Activated CD4-positive, alpha-beta T cell treated with anti-CD3 and anti-CD28 coated beads for 48 hours (primary cell): ENCODE results near the gene EIF5B.
A peak's percentile ranks its signal among the peaks of the same experiment; 100 is the strongest.
"Not testable (repeated sequence)": the region's sequence is repeated elsewhere in the genome, so short reads cannot be mapped to it uniquely, and the experiment has no call there.

Source experiments
- DNase-seq: peaks from one replicate; pipeline ENCODE4 v3.0.0-alpha.2; 2020

EIF5B gene, protein sequence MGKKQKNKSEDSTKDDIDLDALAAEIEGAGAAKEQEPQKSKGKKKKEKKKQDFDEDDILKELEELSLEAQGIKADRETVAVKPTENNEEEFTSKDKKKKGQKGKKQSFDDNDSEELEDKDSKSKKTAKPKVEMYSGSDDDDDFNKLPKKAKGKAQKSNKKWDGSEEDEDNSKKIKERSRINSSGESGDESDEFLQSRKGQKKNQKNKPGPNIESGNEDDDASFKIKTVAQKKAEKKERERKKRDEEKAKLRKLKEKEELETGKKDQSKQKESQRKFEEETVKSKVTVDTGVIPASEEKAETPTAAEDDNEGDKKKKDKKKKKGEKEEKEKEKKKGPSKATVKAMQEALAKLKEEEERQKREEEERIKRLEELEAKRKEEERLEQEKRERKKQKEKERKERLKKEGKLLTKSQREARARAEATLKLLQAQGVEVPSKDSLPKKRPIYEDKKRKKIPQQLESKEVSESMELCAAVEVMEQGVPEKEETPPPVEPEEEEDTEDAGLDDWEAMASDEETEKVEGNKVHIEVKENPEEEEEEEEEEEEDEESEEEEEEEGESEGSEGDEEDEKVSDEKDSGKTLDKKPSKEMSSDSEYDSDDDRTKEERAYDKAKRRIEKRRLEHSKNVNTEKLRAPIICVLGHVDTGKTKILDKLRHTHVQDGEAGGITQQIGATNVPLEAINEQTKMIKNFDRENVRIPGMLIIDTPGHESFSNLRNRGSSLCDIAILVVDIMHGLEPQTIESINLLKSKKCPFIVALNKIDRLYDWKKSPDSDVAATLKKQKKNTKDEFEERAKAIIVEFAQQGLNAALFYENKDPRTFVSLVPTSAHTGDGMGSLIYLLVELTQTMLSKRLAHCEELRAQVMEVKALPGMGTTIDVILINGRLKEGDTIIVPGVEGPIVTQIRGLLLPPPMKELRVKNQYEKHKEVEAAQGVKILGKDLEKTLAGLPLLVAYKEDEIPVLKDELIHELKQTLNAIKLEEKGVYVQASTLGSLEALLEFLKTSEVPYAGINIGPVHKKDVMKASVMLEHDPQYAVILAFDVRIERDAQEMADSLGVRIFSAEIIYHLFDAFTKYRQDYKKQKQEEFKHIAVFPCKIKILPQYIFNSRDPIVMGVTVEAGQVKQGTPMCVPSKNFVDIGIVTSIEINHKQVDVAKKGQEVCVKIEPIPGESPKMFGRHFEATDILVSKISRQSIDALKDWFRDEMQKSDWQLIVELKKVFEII

DNA sequence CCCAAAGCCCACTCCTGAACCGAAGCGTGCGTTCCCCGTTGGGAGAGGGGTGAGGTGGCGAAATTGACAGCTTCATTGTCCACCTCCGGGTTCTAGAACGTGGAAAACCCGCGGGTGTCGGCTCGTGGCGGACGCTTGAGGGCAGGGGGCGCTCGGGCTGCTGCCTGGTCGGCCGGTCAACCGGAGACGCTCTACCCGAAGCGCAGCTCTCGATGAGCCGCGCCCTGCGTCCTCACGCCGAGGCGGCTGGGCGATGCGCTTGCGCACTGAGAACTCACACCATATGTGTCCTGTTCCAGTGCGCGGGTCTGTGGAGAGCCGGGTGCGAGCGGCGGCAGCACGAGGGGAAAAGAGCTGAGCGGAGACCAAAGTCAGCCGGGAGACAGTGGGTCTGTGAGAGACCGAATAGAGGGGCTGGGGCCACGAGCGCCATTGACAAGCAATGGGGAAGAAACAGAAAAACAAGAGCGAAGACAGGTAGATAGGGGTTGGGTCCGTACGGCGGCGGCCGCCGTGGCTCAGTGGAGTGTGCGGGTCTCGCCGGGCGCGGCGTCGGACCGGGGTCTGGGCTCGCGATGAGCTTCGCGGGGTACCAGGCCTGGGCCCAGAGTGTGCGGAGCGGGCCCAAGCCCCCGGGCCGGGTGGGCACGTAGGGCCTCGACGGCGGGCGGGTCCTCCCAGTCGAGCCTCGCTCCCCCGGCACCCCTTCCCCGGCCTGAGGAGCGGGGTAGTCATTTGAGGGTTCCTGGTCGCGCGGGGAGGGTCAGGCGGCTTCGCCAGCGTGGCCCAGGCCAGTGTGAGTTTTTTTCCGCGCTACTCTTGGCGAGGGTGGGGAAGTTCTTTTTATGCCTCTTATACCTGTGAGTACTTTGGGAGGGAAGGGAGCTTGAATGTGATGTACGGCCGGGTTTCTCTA lies at the start of gene EIF5B:
TSS of gene EIF5B (plus strand) at position 277 of the 916 bp plus-strand sequence. CDS start at position 443, 166 bp downstream.
- DNase-seq, result peak; percentile 95

DNA sequence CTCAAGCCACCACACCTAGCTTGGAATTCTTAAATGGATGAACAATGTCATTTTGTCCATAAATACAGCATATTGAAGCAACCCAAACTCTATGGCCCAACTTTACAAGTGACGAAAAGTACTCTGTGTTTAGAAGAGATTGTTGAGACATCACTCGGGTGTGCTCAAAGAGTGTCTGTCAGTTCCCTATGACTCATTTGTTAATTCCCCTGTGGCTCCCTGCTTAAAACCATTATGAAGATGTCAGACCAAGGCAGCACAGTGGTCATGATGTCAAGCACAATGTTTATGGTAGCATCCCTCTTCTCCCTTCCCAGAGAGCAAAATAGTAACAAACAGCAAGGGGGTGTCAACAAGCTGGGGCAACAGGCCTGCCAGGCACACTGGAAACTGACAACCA lies 39.2 kb upstream of the EIF5B start:
- DNase-seq, result no peak

DNA sequence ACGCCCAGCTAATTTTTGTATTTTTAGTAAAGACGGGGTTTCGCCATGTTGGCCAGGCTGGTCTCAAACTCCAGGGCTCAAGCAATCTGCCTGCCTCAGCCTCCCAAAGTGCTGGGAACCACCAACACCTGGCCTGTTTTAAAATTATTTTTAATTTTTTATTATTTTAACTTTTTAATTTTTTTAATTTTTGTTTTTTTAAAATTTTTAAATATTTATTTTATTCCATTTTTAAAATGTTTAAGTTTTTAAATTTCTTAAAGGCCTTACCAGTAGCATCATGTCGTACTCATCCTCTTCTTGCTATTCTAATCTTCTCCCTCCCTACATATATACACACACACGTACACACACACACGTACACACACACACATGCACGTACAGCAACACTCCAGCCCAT lies 37.6 kb upstream of the EIF5B start:
- no peak for DNase-seq

DNA sequence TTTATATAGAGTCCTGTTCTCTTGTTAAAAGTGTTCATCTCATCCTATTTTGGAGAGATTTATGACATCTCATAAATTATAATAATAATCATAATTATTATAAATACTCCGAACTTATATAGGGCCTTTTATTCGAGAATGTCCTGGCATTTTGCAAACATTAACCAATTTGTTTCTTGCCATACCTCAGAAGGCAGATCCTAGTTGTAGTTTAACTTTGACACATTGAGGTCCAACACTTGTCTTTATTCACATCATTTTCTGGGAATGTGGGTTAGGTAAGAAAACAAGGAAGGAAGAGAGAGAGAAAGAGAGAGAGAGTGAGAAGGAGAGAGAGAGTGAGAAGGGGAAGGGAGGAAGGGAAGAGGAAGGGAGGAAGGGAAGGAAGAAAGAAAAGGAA lies 36.1 kb upstream of the EIF5B start, which contains the start of gene LYG1:
TSS of gene LYG1 (minus strand) at position 101 of the 400 bp plus-strand sequence. CDS start 5,527 bp downstream, outside the sequence.
- not testable (repeated sequence) for DNase-seq

DNA sequence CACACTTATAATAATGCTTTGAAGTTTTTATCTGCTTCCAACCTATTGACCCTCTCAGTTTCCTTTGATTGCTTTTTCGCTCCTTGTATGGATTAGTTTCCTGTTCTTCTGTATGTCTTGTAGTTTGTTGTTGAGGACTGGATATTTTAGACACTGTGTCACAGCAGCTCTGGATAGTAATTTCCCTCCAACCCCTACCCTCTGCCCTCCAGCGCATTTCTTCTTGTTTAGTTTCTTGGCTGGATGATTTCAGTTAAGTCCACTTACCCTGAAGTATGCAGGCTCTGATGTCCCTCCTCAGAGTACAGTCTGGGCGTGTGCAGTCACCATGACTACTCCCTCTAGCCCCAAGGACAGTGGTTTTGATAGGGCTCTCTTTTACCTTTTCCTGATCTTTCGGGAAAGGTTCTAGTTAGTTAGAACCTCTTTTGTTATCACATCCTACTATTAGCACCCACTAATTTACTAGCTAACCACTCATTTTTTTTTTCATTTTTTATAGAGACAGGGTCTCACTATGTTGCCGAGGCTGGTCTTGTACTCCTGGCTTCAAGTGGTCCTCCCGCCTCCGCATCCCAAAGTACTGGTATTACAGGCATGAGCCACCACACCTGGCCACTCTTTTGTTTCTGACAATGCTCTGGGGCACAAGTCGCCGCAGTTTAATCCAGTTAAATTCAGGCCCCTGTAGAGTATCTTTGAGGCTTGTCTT lies 19.9 kb upstream of the EIF5B start:
- no peak for DNase-seq

DNA sequence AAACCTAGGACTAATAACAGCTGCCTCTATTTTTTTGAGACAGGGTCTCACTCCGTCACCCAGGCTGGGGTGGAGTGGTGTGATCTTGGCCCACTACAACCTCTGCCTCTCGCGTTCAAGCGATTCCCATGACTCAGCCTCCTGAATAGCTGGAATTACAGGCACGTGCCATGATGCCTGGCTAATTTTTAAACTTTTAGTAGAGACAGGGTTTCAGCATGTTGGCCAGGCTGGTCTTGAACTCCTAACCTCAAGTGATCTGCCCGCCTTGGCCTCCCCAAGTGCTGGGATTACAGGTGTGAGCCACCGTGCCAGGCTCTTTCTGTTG lies 19.4 kb upstream of the EIF5B start:
- not testable (repeated sequence) for DNase-seq

DNA sequence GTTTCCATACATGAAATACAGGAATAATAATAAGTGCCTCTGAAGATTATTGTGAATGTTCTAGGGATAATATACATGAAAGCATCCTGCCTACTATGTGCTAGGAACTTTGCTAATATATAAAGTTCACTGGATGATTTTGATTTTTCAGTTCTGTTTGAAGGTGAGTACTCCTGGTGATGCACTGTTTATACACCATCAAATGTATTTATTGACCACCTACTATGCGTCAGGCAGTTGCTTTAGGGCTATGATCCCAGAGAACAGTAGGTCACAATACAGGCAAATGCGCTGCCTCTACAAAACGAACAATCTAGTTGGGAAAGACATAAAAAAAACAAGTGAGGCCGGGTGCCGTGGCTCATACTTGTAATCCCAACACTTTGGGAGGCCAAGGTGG lies 11.8 kb upstream of the EIF5B start:
- DNase-seq, result no peak

DNA sequence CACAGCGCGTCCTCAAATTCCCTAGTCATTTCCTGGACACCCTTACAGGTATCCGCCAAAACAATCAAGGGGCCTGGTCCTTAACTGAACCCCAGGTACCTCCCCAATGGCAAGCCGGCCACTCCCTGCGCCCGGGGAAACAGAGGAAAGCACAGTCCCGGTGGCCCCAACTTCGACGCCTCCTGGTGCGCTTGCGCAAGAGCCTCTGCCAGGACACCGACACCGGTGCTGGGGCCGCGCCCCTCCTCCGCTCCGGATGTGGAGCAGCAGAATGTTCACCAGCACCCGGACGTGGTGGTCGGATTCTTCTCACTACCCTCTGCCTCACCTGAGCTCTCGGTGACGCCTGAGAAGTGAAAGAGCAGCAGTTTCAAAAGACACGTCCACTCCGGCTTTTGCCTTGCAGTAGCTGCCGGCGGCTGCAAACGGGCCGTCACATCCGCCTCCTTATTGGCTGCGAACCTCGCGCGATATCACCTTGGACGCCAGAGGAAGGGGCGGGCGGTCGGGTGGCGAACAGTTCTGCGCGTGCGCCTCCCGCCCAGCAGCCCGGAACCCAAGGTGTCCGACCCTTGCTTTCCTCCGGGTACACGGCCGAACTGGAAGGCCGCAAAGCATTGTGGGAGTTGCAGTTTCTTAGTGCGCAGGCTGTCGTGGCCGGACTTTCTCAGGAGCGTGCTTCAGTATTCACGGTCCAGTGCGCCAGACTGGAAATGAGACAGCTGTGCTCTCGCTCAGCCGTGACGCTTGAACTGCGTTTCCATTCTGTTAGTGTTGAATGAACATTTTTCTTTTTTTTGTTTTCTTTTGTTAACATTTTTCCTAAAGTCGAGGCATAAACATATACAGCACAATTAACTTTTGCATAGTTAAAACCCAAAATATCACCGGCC lies 1.0 kb upstream of the EIF5B start, which contains the start of gene TXNDC9:
TSS of gene TXNDC9 (minus strand) at position 423 of the 893 bp plus-strand sequence. CDS start 3,123 bp downstream, outside the sequence.
- DNase-seq, result peak; percentile 98

DNA sequence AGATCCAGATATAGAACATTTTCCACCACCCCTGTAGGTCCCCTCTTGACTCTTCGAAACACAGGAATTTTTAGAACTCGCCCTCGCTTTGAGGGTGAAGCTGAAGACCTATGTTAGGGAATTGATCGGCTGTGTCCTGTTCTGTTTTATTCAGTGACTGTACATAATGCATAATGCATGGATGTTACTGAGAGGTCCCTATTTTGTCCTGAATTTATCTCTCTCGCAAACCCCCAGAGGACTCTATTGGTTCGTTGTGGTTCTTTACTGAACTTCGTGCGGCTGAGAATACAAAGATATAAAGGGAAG lies 431 bp upstream of the EIF5B start:
- no peak for DNase-seq

DNA sequence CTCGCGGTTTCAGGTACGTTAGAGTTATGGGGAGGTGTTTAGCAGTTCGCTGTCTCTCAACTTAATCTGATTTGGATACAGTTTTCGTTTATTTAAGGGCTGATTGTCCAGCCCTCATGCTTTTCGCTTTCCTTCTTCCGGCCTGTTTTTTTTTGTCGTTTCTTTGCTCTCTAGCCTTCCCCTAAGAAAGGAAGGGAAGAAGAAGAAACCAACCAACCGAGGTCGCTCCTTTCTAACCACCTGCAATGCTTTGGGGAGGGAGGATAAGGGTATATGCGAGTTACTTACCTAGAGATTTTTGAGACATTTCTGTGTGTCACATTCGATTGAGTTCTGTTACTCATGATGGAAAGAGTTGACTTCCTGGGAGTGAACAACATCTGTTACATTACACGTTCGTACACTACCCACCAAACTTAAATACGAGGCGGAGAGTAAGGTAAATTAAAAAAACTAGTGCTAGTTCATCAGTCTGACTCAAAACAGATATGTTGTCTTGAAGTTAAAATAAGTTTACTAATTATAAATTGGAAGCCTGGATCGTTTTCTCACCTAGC lies 918 bp downstream of the EIF5B start:
- no peak for DNase-seq

DNA sequence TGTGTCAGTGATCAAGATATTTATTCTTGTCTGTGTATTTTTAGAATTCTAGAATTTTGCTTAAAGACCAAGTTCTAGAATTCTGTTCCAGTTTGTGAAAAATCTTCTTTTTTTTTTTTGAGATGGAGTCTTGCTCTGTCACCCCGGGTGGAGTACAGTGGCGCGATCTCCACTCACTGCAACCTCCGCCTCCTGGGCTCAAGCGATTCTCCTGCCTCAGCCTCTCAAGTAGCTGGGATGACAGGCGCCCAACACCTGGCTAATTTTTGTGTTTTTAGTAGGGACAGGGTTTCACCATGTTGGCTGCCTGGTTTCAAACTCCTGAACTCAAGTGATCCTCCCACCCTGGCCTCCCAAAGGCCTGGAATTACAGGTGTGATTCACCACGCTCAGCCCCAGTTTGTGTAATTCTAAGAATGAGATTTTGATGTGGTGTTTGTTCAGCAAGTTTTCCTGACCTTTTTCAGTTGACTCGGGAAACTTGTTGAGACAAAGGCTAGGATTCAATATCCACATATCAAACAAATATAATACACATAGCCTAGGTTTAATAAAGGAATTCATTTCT lies 3.6 kb downstream of the EIF5B start:
- no peak for DNase-seq

DNA sequence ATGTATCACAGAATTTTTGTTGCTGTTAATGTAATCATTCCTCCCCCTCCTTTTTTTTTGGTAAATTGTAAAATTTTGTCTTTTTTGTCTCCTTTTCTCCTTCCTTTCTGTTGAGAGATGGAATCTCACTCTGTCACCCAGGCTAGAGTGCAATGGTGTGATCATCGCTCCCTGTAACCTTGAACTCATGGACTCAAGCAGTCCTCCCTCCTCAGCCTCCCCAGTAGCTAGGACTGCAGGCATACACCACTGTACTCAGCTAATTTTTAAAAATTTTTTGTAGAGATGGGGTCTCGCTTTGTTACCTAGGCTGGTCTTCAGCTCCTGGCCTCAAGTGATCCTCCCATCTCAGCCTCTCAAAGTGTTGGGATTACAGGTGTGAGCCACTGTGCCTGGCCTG lies 5.3 kb downstream of the EIF5B start:
- DNase-seq, result no peak

DNA sequence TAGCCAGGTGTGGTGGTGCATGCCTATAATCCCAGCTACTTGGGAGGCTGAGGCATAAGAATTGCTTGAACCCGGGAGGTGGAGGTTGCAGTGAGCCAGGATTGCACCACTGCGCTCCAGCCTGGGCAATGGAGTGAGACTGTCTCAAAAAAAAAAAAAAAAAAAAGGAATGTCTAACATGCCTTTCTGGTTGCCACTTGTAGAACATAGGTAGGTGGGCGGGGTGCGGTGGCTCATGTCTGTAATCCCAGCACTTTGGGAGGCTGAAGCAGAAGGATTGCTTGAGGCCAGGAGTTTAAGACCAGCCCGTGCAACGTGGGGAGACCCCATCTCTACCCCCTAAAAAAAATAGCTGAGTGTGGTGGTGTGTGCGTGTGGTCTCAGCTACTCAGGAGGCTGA lies 8.3 kb downstream of the EIF5B start:
- not testable (repeated sequence) for DNase-seq

DNA sequence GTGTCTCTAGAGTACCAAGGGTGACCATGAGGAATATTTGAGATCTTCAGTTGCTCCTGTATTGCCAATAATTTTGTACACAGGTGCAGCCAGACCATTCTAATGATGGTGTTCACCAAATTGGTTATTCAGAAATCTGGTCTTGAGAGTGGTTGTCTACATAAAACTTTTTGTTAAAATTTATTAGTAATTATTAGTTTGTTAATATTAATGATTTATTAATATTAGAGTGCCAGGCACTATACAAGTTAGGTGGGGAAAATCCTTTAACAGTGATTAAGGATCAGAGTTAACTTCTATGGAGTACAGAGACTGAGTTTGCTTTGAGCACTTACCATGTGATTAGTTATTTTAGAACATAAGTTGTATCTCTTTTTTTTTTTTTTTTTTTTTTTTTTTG lies 9.0 kb downstream of the EIF5B start:
- no peak for DNase-seq

DNA sequence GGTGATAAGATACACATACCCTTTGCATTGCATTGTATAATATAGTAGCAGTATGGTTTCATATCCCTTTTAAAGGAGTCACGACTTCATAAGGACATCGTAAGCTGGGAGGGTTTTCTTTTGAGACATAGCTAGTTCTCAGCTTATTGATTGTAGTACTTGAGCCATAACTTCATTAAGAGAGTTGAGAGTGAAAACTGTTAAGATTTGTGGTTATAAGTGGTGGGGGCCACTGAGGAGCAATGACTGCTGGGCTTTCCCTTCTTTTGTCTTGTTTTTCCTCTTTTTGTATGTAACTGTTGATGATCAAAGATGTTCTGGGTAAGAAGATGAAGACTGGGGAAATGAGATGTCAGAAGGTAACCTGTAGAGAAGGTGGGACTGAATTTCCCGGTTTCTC lies 11.0 kb downstream of the EIF5B start:
- no peak for DNase-seq

DNA sequence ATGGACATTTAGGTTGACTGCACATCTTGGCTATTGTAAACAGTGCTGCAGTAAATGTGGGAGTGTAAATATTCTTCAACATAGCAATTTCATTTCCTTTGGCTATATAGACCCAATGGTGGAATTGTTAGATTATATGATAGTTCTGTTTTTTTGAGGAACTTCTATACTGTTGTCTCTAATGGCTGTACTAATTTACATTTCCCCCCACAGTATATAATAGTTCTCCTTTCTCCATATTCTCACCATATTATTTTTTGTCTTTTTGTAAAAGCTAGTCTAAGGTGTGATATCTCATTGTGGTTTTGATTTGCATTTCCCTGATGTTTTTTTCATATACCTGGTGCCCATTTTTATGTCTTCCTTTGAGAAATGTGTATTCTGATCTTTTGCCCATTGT lies 13.0 kb downstream of the EIF5B start:
- DNase-seq, result no peak

DNA sequence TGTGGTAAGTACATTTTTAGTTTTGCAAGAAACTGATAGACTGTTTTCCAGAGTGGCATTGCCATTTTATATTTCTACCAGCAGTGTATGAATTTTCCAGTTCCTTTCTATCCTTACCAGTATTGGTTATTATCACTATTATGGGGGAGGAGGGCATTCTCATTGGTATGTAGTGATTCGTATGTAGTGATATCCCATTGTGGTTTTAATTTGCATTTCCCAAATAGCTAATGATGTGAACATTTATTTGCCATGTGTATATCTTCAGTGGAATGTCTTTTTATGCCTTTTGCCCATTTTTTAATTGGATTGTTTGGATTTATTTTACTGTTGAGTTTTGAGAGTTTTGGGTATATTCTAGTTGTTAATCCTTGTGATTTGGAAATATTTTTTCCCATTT lies 16.9 kb downstream of the EIF5B start:
- no peak for DNase-seq

DNA sequence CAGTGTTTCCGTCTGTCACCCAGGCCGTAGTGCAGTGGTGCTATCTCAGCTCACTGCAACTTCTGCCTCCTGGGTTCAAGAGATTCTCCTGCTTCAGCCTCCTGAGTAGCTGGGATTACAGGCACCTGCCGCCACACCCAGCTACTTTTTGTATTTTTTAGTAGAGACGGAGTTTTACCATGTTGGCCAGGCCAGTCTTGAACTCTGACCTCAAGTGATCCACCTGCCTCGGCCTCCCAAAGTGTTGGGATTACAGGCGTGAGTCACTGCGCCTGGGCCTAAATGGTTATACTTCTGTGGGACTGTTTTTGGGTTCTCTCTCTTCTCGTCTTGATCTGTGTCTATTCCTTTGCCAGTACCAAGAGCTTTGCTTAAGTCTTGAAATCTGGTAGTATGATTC lies 17.6 kb downstream of the EIF5B start:
- not testable (repeated sequence) for DNase-seq

DNA sequence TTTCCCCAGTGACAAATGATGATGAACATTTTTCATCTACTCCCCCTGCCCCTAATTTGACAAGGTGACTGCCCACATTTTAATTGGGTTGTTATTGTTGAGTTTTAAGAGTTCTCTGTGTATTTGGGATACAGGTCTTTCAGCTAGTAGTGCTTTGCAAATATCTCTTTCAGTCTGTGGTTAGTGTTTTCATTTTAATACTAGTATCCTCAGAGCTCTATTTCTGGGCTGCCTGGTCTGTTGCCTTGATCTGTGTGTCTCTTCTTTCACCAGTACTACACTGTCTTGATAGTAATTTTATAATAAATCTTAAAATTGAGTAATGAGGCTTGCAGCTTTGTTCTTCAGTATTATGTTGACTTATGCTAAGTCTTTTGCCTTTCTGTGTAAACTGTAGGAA lies 19.7 kb downstream of the EIF5B start:
- no peak for DNase-seq

DNA sequence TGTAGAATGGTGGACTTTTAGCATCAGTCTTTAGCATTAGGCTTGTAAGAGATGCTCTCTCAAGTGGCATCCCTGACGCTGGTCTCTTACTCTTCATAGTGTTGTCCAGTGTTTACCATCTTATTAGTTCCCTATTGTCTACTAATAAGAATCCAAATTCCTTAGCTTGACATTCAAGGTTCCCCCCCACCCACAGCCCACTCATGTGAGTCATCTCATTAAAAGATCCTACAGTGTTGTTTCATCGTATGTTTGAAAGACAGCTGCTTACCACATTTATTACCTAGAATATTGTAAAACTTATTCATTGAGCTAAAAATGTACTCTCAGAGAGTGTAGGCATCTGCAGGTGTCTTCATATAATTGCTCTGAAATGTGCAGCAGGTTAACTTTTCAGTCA lies 28.5 kb downstream of the EIF5B start:
- no peak for DNase-seq
